SU-DHL-6 (cell line): ENCODE data around the gene ZNF248.

Experiments used
- CTCF ChIP-seq: fragments of 200-600 bp; sonication (generic); IDR thresholded peaks from one replicate; pipeline ENCODE4 v1.5.1; 2017; ENCODE audit warnings: antibody characterized with exemption, mild to moderate bottlenecking, low read length, moderate library complexity; ENCODE audit not compliant: insufficient read depth, poor library complexity, severe bottlenecking
- EZH2phosphoT487 ChIP-seq: fragments of 200-600 bp; sonication (generic), shearing (Covaris generic); conservative IDR thresholded peaks from 2 replicates; pipeline ENCODE4 v1.6.1; 2018; ENCODE audit warnings: mild to moderate bottlenecking, antibody characterized with exemption, low read length, moderate library complexity, mixed read lengths

- TF ChIP-seq CTCF (no peak), EZH2phosphoT487 (no peak)
Measured at GRCh38 chr10:37885850-37886249, 28.4 kb upstream of the ZNF248 start.
